Right lobe of liver (tissue), 6 donors: ENCODE measurements around the gene XPR1. TPM values are rescaled to one million over a fixed set of nuclear protein-coding genes. Genes with fewer than 3 reads are reported as not detected.

Experiments
- ATAC-seq, 4 donors: fragments of 200-7000 bp; cut with Tn5 transposase; one replicate each; pipeline ENCODE4 v1.9.1; 2020; ENCODE audit warnings: mild to moderate bottlenecking in 4 of 4, moderate library complexity in 4 of 4
- DNase-seq, 3 donors: peaks; one replicate each; pipeline ENCODE4 v3.0.0-alpha.2; 2020
- H3K27ac ChIP-seq, 3 donors: fragments of 200-600 bp; one replicate each; pipeline ENCODE4 v1.8.0; 2022
- H3K27me3 ChIP-seq, 2 donors: fragments of 200-600 bp; one replicate each; pipeline ENCODE4 v1.8.0; 2022
- H3K36me3 ChIP-seq, 4 donors: fragments of 200-600 bp; sonication (generic) in 1 of 4; one replicate each; pipeline versions ENCODE4 v1.5.1 to v1.8.0; 2017 to 2022; ENCODE audit warnings: control low read depth in 1 of 4
- H3K4me1 ChIP-seq, 4 donors: fragments of 200-600 bp; sonication (generic) in 1 of 4; one replicate each; pipeline versions ENCODE4 v1.5.1 to v1.8.0; 2017 to 2022; ENCODE audit warnings: control low read depth in 1 of 4
- H3K4me3 ChIP-seq, 3 donors: fragments of 200-600 bp; one replicate each; pipeline ENCODE4 v1.8.0; 2022
- H3K9me3 ChIP-seq, 4 donors: fragments of 200-600 bp; sonication (generic) in 1 of 4; one replicate each; pipeline versions ENCODE4 v1.5.1 to v1.8.0; 2017 to 2022; ENCODE audit warnings: control low read depth in 1 of 4
- POLR2A ChIP-seq: fragments of 450-650 bp; IDR thresholded peaks from one replicate; pipeline ENCODE4 v1.6.1; 2017; ENCODE audit warnings: antibody characterized with exemption, mild to moderate bottlenecking
- WGBS: methylation state at CpG from one replicate; pipeline ENCODE4 v1.1.6; 2018; ENCODE audit warnings: low coverage, low lambda C conversion rate; ENCODE audit not compliant: insufficient coverage; ENCODE audit errors: missing lambda C conversion rate; 5-methylcytosine and 5-hydroxymethylcytosine counted together
- intact Hi-C, 2 donors: fragments of 100-400 bp; cut with DNase I; formaldehyde crosslinking; loops; one replicate each; pipeline versions ENCODE4 v1.11.2 to v1.14.1; 2022
- total RNA-seq, 6 experiments: library from RNA; depleted of rRNA in 2 of 6; stranded (reverse); fragments of >200 nt in 2 of 6; fragmentation: NEBNext Ultra II Directional in 3 of 6; extraction: Animal tissue kit (Norgen Biotek cat#: 25700) in 3 of 6; gene quantifications; one replicate each; pipeline versions ENCODE4 v1.1.0 to v1.2.4, GENCODE V29; 2016 to 2023
- TF ChIP-seq, protein P1 (sequence below), 4 donors: fragments of 200-600 bp in 3 of 4; fragments of 450-650 bp in 1 of 4; IDR thresholded peaks; one replicate each; pipeline versions ENCODE4 v1.5.1 to v1.8.0; 2016 to 2022; ENCODE audit warnings: antibody characterized with exemption in 4 of 4, mild to moderate bottlenecking in 2 of 4
- donor health status: DM: no; HTN: yes; CAD: no.
- donor health status: DM: no; HTN: no; CAD: no.
- donor health status: DM: no; HTN: no; CAD: no.
- donor health status: DM: no; HTN: yes; CAD: no.
- donor health status: DM: no; HTN: yes; CAD: no.

XPR1 gene
- total RNA-seq, 6 experiments from 2014 or later, result 5.9 to 10.0 (median 9.0) TPM

DNA sequence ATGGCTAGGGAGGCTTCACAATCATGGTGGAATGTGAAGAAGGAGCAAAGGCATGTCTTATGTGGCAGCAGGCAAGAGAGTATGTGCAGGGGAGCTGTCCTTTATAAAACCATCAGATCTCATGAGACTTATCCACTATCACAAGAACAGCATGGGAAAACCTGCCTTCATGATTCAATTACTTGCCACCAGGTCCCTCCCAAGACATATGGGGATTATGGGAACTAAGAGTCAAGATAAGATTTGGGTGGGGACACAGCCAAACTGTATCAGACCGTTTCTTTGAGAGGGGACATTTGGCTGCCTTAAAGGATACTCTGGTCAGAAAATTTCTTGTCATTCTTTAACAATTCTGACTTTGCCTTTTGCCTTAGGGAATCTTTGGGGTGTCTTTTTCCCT lies 3.2 kb upstream of the XPR1 start:
- no peak overlapping the region for H3K27ac ChIP-seq

DNA sequence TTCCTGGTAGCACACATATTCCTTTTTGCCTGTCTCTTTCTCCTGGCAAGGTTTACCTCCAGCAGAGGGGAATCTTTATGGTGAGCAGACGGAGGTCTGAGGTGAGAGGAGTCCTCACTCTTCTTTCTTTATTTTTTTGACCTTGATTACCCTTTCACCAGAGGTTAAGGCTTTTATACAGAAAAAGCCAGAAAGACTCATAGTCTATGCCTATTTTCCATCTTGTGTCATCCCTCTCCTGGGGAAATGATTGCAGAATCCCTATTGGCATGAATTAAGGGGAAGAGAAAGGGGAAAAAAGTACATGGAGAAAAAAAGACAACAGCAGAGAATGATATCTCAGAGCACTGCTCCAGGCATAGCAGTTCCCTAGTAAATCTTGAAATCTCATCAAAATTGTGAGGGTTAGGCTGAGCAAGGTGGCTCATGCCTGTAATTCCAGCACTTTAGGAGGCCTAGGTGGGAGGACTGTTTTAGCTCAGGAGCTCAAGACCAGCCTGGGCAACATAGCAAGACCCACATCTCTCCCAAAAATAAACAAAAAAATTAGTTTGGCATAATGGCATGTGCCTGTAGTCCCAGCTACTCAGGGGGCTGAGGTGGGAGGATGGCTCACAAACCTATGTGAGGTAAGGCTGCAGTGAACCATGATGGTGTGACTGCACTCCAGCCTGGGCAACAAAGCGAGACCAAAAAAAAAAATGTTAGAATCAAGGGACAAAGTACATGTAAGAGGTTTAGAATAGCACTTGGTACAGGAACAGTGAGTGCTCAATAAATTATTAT lies 1.2 kb upstream of the XPR1 start:
- H3K4me1 ChIP-seq, result peaks cover 0 to 10% (median 4%) of the 10 kb centered on the region in 4 donors
- H3K27ac ChIP-seq, result no peak overlapping the region
- DNase-seq, result no peak
- no peaks in the 10 kb centered on the region for H3K36me3 ChIP-seq
- no peak for ATAC-seq
- WGBS, result 96% methylated on average over 2 of the region's 2 CpGs
- no peak overlapping the region for H3K4me3 ChIP-seq
- TF ChIP-seq POLR2A, result no peak
- TF ChIP-seq, protein P1, sequence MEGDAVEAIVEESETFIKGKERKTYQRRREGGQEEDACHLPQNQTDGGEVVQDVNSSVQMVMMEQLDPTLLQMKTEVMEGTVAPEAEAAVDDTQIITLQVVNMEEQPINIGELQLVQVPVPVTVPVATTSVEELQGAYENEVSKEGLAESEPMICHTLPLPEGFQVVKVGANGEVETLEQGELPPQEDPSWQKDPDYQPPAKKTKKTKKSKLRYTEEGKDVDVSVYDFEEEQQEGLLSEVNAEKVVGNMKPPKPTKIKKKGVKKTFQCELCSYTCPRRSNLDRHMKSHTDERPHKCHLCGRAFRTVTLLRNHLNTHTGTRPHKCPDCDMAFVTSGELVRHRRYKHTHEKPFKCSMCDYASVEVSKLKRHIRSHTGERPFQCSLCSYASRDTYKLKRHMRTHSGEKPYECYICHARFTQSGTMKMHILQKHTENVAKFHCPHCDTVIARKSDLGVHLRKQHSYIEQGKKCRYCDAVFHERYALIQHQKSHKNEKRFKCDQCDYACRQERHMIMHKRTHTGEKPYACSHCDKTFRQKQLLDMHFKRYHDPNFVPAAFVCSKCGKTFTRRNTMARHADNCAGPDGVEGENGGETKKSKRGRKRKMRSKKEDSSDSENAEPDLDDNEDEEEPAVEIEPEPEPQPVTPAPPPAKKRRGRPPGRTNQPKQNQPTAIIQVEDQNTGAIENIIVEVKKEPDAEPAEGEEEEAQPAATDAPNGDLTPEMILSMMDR (IDR thresholded peaks at IDR 0.05), result no peak
- no peaks in the 10 kb centered on the region for H3K9me3 ChIP-seq
- intact Hi-C loops, result no loop called here
- H3K27me3 ChIP-seq, result no peaks in the 10 kb centered on the region

More for the DNA sequence above, 3.2 kb upstream of the XPR1 start:
- no peaks in the 10 kb centered on the region for H3K27me3 ChIP-seq
- no peaks in the 10 kb centered on the region for H3K36me3 ChIP-seq
- no peak for DNase-seq
- TF ChIP-seq, protein P1 (IDR thresholded peaks at IDR 0.05), result no peak
- TF ChIP-seq POLR2A, result no peak
- no peaks in the 10 kb centered on the region for H3K9me3 ChIP-seq
- H3K4me1 ChIP-seq, result peaks cover 0 to 10% (median 4%) of the 10 kb centered on the region in 4 donors
- WGBS, result no CpG with 5 or more reads among the region's 1 CpG
- intact Hi-C loops, result no loop called here
- ATAC-seq, result no peak
- no peak overlapping the region for H3K4me3 ChIP-seq

DNA sequence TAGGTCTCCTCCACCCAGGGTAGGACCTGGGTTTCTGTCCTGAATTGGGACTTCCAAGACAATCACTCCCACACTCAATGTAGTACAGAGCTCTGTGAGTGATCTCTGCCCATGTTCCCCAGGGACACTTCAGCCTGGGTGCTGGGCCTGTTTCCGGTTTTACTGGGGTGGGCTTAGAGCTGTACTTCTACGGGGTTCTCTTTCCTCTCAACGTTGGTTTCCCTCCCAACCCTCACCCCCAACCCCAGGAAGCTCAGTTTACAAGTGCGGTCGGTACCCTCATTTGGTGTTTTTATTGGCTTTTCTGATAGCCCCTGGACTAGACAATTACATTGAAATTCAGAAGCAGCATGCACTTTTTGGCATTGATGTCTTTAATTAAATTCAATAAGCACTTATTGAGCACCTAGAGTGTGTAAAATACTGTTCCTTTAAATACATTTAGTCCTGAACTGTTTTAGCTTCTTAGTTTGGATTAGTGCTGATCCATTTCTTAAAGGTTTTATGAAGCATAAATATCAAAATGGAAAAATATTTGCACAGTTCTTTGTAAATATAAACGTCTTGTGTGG lies 542 bp upstream of the XPR1 start:
- Histone ChIP-seq H3K9me3 (no peaks in the 10 kb centered on the region), H3K36me3 (no peaks in the 10 kb centered on the region), H3K4me3 (no peak overlapping the region), H3K4me1 (peaks cover 0 to 10% (median 4%) of the 10 kb centered on the region in 4 donors), H3K27me3 (no peaks in the 10 kb centered on the region), H3K27ac (no peak overlapping the region)
- ATAC-seq, result no peak
- TF ChIP-seq, protein P1 (IDR thresholded peaks at IDR 0.05), result peak in 1 of 4 donors; percentile 20
- TF ChIP-seq POLR2A, result no peak
- WGBS, result 43% methylated on average over 5 of the region's 6 CpGs
- no peak for DNase-seq
- intact Hi-C loops, result no loop called here

DNA sequence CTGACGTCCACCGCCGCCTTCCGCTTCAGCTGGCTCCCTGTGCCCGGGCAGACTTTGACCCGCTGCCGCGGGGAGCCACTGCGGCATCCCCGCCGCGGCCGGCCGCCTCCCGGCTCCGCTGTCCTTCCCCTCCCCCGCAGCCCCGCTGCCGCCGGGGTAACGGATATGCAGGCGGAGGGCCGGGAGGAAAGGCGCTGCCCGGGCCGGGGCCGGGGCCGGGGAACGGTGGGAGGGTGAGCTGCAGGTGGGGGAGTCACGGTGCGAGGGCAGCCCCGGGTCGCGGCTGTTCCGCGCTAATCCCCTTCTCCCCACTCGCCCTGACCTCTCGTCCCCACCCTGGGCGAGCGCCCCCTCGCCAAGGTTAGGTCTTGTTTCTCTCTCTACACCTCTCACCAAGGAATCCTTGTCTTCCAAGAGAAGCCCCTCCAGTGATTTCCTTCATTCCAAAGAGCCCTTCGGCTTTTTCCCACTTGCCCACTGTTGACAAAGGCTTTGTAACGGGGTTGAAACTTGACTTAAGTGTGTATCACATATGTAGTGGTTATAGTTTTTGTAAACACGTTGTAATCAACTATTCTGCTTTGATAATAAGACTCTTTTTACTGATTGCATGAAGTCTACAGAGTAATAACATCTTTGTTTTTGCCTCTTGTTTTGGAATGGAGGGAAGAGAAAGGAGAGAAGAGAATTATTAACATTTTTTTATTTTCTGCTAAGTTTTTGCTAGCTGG lies 669 bp downstream of the XPR1 start:
- peak overlapping the region; percentile 71 to 94 (median 90) for H3K4me3 ChIP-seq
- ATAC-seq, result peak; percentile 67 to 75 (median 73)
- intact Hi-C loops, result no loop called here
- H3K4me1 ChIP-seq, result peaks cover 0 to 10% (median 4%) of the 10 kb centered on the region in 4 donors
- H3K27me3 ChIP-seq, result no peaks in the 10 kb centered on the region
- no peaks in the 10 kb centered on the region for H3K36me3 ChIP-seq
- WGBS, result 3% methylated on average over 5 of the region's 44 CpGs
- DNase-seq, result peak; percentile 75 to 81 (median 76)
- peak overlapping the region; percentile 33 to 86 (median 82) for H3K27ac ChIP-seq
- H3K9me3 ChIP-seq, result no peaks in the 10 kb centered on the region
- no peak for TF ChIP-seq POLR2A
- TF ChIP-seq, protein P1 (IDR thresholded peaks at IDR 0.05), result peak in 2 of 4 donors; percentile 20 to 26
